IPS-NIHi7 (cell line): ENCODE data around the gene PROCR.
A peak's percentile ranks its signal among the peaks of the same experiment; 100 is the strongest.
"Not testable (repeated sequence)": the region's sequence is repeated elsewhere in the genome, so short reads cannot be mapped to it uniquely, and the experiment has no call there.

ENCODE experiments used
- DNase-seq: peaks from one replicate; pipeline ENCODE4 v3.0.0; 2012; ENCODE audit warnings: mixed read lengths; ENCODE audit errors: extremely low spot score

Gene PROCR

GRCh38 chr20:35193031-35193791 lies 21.3 kb downstream of the PROCR start:
- not testable (repeated sequence) for DNase-seq

- no peak for DNase-seq
These were observed 24.4 kb downstream of the PROCR start for GRCh38 chr20:35196313-35196712.

GRCh38 chr20:35199740-35200139 lies 27.9 kb downstream of the PROCR start:
- no peak for DNase-seq

GRCh38 chr20:35200267-35200666 lies 28.4 kb downstream of the PROCR start:
- no peak for DNase-seq

- not testable (repeated sequence) for DNase-seq
These were observed 29.6 kb downstream of the PROCR start for GRCh38 chr20:35201467-35201866.

GRCh38 chr20:35206802-35207201 lies 34.9 kb downstream of the PROCR start:
- no peak for DNase-seq

GRCh38 chr20:35207950-35208611 lies 36.2 kb downstream of the PROCR start:
- DNase-seq, result peak; percentile 72

GRCh38 chr20:35215066-35215956 lies 43.4 kb downstream of the PROCR start:
- no peak for DNase-seq

GRCh38 chr20:35216541-35216940 lies 44.7 kb downstream of the PROCR start:
- DNase-seq, result no peak

- DNase-seq, result no peak
These were observed 52.1 kb downstream of the PROCR start for GRCh38 chr20:35223941-35224340.

- DNase-seq, result no peak
These were observed 52.7 kb downstream of the PROCR start for GRCh38 chr20:35224536-35224935.

GRCh38 chr20:35225319-35226125 lies 53.6 kb downstream of the PROCR start:
- DNase-seq, result no peak

- peak; percentile 44 for DNase-seq
These were observed 54.4 kb downstream of the PROCR start, which contains the start of gene MMP24 for GRCh38 chr20:35226126-35226883. MMP24 (plus strand) TSS chr20:35226690; CDS start chr20:35226739, 49 bp downstream.
